GM19025 (cell line): ENCODE results near the gene MAD2L1.

Experiments used
- ATAC-seq: cut with Tn5 transposase; IDR thresholded peaks from one replicate; pipeline ENCODE4 v1.9.1; 2021; ENCODE audit warnings: mild to moderate bottlenecking, low read depth, moderate library complexity; ENCODE audit not compliant: unreplicated experiment

The MAD2L1 gene

GRCh38 chr4:120007191-120007871 is 59.3 kb downstream of the MAD2L1 start:
- no peak for ATAC-seq
